ENCODE results near the gene ADAMTSL5. TPM values are rescaled to one million over a fixed set of nuclear protein-coding genes. Genes with fewer than 3 reads are reported as not detected.
A peak's percentile ranks its signal among the peaks of the same experiment; 100 is the strongest.

Gene ADAMTSL5, protein sequence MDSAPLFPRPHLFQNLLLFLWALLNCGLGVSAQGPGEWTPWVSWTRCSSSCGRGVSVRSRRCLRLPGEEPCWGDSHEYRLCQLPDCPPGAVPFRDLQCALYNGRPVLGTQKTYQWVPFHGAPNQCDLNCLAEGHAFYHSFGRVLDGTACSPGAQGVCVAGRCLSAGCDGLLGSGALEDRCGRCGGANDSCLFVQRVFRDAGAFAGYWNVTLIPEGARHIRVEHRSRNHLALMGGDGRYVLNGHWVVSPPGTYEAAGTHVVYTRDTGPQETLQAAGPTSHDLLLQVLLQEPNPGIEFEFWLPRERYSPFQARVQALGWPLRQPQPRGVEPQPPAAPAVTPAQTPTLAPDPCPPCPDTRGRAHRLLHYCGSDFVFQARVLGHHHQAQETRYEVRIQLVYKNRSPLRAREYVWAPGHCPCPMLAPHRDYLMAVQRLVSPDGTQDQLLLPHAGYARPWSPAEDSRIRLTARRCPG
- under 1 TPM in 1 of 3 donors, not detected in 2; 0.43 TPM for polyA plus RNA-seq

DNA sequence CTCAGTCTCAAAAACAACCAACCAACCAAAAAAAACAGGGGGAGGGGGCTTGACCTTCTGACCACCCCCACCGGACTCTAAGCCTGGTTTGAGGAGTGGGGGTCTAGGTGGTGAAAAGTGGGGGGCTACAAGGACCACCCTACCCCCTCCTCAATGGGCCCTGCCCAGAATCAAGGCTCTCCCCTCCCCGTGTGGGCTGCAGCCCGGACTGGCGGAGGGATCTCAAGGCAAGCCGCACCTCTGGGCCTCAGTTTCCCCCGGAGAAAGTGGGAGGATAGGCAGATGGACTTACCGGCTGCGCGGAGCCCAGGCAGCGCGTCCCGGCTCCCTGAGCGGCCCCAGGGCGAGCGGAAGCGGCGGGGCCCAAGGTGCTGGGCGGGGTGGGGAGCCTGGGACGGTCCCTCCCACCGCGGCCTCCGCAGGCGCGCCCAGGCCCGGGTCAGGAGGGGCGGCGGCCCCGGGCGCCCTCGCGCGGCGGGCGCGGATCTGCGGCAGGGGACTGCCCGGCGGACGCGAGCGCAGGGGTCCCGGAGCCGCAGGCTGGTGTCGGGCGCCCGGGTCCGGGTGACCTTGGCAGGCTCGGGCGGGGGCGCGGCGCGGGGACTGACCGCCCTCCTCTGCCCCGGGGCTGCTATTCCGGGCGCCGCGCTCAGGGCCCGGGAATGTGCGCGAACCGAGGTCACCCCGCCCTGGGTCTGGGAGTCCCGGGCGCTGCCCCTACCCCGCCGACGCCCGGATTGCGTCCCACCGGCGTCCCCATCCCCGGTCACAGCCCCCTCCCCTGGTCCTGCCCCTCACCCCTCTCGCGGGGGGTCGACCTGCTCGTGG, at the start of gene ADAMTSL5:
ADAMTSL5 (minus strand) TSS at position 349 of the 828 bp plus-strand sequence. CDS start 2,076 bp downstream, outside the sequence.
- peak within 1 kb of the TSS; percentile 40 to 71 (median 57) for H3K4me3 Mint-ChIP-seq
- no peaks in the 10 kb centered on the region for H3K36me3 Mint-ChIP-seq
- no peak within 1 kb of the TSS for H3K27ac Mint-ChIP-seq
- peaks cover 7 to 9% of the 10 kb centered on the region in 2 donors for H3K4me1 Mint-ChIP-seq
- peaks cover 0 to 3% (median 0%) of the 10 kb centered on the region in 6 donors for H3K9me3 Mint-ChIP-seq
- DNase-seq: peak; percentile 30 to 42 (median 31)
- H3K27me3 Mint-ChIP-seq (ENCODE audit: low read depth in 3 of 3): peaks cover 0 to 10% (median under 1%) of the 10 kb centered on the region in 3 donors

DNA sequence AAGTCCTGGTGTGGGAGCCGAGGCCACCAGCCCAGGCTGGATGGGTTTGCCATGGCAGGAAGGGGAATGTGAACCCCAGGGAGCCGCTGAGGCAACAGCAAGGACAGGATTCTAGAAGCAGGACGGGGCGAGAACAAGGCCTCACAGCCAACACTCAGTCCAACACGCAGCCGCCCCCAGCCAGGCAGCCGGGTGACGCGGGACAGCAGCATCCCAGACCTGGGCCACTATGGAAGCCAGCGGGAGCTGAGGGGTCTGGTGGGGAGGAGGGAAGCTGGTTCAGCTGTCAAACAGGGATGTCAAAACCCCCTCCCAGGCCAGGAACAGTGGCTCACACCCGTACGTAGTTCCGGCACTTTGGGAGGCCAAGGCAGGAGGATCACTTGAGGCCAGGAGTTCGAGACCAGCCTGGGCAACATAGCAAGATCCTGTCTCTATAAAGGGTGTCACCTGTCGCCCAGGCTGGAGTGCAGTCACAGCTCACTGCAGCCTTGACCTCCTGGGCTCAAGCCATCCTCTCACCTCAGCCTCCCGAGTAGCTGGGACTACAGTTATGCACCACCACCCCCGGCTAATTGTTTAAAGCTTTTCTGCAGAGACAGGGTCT, 48.5 kb upstream of the ADAMTSL5 start:
- Mint-ChIP-seq H3K4me1 (peaks cover 0 to 11% of the 10 kb centered on the region in 2 donors), H3K36me3 (no peaks in the 10 kb centered on the region), H3K27ac (no peak overlapping the region), H3K9me3 (no peaks in the 10 kb centered on the region), H3K4me3 (no peak overlapping the region), H3K27me3 (ENCODE audit: low read depth in 3 of 3) (peaks cover 0 to 1% (median 0%) of the 10 kb centered on the region in 3 donors)
- no peak for DNase-seq

DNA sequence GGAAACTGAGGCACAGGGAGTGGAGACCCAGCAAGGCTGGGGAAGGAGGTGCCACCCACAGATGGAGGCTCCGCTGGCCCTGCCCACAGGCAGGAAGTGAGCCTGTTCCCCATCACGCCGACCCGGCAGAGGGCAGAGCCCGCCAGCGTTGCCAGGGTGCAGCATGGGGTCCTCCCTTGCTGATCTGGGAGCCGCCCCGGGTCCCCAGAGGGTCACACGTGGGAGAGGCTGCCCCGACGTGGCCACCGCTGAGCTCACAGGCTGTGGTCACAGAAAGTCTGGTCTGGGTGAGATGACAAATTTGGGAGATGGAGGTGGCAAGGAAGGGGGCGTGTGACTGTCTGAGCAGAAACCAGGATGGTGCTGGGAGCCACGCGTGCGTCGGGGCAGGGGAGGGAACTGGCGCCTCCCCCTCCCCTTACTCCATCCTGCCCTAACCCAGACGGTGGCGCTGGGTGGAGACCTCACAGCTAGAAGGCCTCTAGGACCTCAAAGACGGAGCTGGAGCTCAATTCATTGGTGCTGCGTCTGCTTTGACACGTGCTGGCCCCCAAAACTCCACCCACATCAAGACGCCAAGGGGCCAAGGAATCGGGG, 47.6 kb upstream of the ADAMTSL5 start:
- H3K27me3 Mint-ChIP-seq (ENCODE audit: low read depth in 3 of 3): peaks cover 0 to 1% (median 0%) of the 10 kb centered on the region in 3 donors
- peak overlapping the region in 3 of 5 donors; percentile 20 to 44 (median 40) for H3K4me3 Mint-ChIP-seq
- peak overlapping the region in 2 of 6 donors; percentile 11 to 61 for H3K27ac Mint-ChIP-seq
- DNase-seq: peak in 1 of 3 donors; percentile 8
- H3K9me3 Mint-ChIP-seq: no peaks in the 10 kb centered on the region
- peaks cover 0 to 11% of the 10 kb centered on the region in 2 donors for H3K4me1 Mint-ChIP-seq
- H3K36me3 Mint-ChIP-seq: no peaks in the 10 kb centered on the region

DNA sequence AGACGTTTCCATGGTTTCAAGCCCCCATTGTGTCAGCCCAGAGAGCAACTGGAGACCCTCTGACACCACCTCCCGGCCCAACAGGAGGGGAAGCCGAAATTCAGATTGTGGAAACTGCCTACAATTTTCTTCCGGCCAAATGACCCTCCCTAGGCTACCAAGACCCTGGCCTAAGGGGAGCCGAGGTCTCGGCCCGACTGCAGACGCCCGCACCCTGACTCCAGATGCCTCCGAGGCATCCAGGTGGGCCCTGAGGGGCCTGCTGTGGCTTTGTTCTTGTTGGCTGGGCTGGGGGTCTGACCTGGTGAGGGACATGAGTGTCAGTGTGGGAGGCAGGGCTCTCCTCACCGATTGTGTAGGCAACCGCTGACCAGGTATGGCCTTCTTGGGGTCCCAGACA, 45.7 kb upstream of the ADAMTSL5 start:
- no peak for DNase-seq
- peaks cover 0 to 1% (median 0%) of the 10 kb centered on the region in 3 donors for H3K27me3 Mint-ChIP-seq (ENCODE audit: low read depth in 3 of 3)
- H3K36me3 Mint-ChIP-seq: no peaks in the 10 kb centered on the region
- H3K9me3 Mint-ChIP-seq: no peaks in the 10 kb centered on the region
- no peak overlapping the region for H3K27ac Mint-ChIP-seq
- H3K4me3 Mint-ChIP-seq: no peak overlapping the region
- peaks cover 0 to 11% of the 10 kb centered on the region in 2 donors for H3K4me1 Mint-ChIP-seq

DNA sequence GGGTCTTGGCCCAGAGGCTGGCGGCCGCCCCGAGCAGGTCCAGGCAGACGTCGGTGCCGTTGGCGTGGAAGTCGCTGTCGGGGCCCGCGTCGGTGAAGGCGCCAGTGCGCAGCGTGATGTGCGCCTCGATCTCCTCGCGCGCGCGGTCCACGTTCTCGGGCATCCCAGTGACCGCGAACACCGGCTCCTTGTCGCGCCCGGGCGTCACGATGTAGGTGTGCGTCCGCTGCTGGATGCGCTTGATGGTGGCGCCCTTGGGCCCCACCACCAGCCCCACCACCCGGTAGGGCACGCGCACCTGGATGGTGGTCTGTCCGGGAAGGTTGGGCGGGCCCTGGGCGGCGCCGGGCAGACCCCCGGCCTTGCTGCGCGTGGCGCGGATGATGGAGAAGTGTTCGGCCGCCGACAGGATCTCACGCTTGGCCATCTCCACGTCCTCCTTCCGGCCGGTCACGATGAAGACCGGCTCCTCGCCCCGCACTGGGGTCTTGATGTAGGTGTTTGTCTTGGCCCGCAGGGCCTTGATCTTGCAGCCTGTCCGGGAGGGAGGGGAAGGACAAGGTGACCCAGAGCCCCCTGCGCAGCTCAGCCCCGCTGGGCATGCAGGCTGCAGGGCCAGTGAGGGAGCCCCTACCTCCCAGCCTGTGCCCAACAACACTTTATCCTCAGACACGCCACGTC, 43.7 kb upstream of the ADAMTSL5 start:
- Mint-ChIP-seq H3K27ac (no peak overlapping the region), H3K36me3 (no peaks in the 10 kb centered on the region), H3K27me3 (ENCODE audit: low read depth in 3 of 3) (peaks cover 0 to 1% (median 1%) of the 10 kb centered on the region in 3 donors), H3K4me1 (peaks cover 0 to 11% of the 10 kb centered on the region in 2 donors), H3K9me3 (no peaks in the 10 kb centered on the region), H3K4me3 (no peak overlapping the region)
- no peak for DNase-seq

DNA sequence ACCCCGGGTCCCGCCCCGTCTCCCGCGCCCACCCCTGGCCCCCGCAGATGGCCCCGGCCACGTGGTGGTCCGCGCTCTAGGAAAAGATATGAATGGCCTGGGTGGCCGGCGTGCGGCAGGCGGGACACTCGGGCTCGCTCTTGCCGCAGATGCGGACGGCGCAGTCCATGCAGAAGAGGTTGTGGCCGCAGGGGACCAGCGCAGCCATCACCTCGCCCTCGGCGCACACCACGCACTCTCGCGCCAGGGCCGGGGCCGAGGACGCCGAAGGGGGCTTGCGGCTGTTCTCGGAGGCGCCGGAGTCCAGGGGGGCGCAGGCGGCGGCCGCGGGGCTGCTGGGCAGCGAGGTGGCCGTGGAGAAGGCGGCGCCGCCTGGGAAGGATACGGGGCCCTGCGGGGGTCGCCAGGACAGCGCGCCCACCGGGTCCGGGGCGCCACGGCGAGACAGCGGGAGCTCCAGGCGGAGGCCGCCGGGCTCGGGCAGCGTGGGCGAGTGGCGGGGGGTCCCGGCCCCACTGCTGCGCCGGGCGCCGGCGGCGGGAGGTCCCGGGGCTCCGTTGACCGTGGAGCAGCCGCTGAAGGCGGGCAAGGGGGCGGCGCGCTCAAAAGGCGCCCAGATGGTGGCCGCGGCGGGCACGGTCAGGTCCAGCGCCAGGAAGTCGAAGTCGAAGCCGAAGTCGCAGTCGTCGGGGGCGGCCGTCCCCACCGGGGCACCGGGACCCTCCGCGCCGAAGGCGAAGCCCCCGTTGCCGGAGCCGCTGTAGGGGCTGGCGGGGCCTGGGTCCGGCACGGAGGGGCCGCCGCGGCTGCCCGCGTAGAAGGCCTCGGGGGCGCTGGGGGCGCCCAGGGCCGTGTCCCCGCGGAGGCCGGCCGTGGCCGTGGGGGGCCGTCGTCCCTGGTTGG, 42.9 kb upstream of the ADAMTSL5 start:
- Mint-ChIP-seq H3K9me3 (no peaks in the 10 kb centered on the region), H3K27ac (no peak overlapping the region)
- DNase-seq: no peak

DNA sequence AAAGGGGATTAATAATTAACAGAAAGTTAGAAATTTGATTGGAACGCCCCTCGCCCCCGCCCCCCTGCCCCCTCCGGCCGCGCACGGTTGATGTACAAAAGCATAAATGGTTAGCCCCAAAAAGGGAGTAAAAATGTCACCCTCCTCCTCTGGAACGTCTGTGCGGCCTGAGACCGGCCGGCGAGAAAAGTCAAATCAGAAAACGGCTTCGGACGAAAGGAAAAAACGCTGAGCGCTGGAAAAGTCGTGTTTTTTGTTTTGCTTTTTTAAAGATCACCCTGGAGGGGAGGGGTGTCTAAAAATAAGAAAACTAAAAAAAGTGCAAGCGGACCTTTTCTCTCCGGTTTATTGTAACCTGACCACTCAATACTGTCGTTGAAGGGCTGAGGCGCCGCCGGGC, 42.1 kb upstream of the ADAMTSL5 start:
- no peaks in the 10 kb centered on the region for H3K36me3 Mint-ChIP-seq
- H3K4me3 Mint-ChIP-seq: no peak overlapping the region
- no peak for DNase-seq
- H3K4me1 Mint-ChIP-seq: peaks cover 0 to 2% of the 10 kb centered on the region in 2 donors
- peaks cover 0 to 1% (median 1%) of the 10 kb centered on the region in 3 donors for H3K27me3 Mint-ChIP-seq (ENCODE audit: low read depth in 3 of 3)
- no peak overlapping the region for H3K27ac Mint-ChIP-seq
- no peaks in the 10 kb centered on the region for H3K9me3 Mint-ChIP-seq

More for the DNA sequence above, 42.9 kb upstream of the ADAMTSL5 start:
- H3K27me3 Mint-ChIP-seq (ENCODE audit: low read depth in 3 of 3): peaks cover 0 to 1% (median 1%) of the 10 kb centered on the region in 3 donors
- peaks cover 0 to 7% of the 10 kb centered on the region in 2 donors for H3K4me1 Mint-ChIP-seq
- H3K4me3 Mint-ChIP-seq: no peak overlapping the region
- no peaks in the 10 kb centered on the region for H3K36me3 Mint-ChIP-seq

DNA sequence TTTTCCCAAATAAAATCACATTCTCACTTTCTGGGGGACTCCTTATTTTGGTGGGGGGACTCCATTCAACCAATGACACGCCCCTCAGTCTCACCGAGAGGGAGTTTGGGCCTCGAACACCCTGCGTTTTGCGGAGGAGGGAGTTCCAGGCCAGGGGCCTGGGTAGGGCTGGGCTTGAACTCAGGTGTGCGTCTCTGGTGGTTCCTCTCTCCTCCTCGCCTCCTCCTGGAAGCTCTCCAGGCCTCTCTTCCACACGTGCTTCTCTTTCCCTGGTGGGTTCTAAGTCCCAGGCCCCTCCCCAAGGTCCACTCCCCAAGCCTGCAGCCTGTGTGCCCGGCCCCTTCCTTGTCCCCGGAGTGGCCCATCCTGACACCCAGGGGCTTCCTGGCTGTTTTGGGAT, 40.6 kb upstream of the ADAMTSL5 start:
- Mint-ChIP-seq H3K9me3 (no peaks in the 10 kb centered on the region), H3K4me1 (no peaks in the 10 kb centered on the region), H3K27ac (no peak overlapping the region), H3K4me3 (no peak overlapping the region), H3K36me3 (no peaks in the 10 kb centered on the region), H3K27me3 (ENCODE audit: low read depth in 3 of 3) (peaks cover 1 to 2% (median 1%) of the 10 kb centered on the region in 3 donors)
- no peak for DNase-seq

DNA sequence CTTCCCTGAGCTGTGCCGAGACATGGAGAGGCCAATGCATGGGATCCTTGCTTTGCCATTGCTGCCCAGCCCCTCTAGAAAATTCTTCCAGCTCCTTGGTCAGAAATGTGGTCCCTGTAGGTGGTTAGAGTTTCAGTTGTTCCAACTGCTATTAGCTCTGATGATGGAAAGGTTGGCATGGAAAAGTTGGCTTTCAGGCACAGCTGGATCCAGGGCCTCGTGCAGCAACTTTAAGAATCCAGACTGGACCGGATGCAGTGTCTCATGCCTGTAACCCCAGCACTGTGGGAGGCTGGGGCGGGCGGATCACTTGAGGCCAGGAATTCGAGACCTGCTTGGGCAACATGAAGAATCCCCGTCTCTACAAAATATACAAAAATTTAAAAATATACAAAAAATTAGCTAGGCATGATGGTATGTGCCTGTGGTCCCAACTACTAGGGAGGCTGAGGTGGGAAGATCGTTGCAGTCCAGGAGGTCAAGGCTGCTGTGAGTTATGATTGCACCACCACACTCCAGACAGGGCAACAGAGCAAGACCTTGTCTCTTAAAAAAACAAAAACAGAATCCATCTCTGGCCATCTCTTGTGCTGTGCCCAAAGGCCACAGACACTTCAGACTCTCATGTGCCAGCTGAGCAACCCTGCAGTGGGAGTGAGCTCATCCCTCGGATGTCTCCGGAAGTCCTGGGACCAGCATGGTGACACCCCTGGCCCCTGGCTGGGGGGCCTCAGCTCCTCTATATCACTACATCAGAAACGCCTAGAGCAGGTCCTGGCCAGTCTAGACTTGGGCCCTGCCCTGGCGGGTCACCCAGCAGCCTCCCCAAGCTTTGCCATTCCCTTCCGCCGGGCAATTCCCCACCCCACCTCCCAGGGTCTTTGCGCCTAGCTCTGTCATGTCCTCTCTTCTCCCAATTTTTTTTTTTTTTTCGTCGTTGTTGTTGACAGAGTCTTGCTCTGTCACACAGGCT, 38.5 kb upstream of the ADAMTSL5 start:
- no peak for DNase-seq
- H3K4me1 Mint-ChIP-seq: no peaks in the 10 kb centered on the region
- no peak overlapping the region for H3K4me3 Mint-ChIP-seq
- no peaks in the 10 kb centered on the region for H3K36me3 Mint-ChIP-seq
- no peaks in the 10 kb centered on the region for H3K9me3 Mint-ChIP-seq
- H3K27me3 Mint-ChIP-seq (ENCODE audit: low read depth in 3 of 3): peaks cover 0 to 2% (median 2%) of the 10 kb centered on the region in 3 donors
- H3K27ac Mint-ChIP-seq: peak overlapping the region in 1 of 6 donors; percentile 61

DNA sequence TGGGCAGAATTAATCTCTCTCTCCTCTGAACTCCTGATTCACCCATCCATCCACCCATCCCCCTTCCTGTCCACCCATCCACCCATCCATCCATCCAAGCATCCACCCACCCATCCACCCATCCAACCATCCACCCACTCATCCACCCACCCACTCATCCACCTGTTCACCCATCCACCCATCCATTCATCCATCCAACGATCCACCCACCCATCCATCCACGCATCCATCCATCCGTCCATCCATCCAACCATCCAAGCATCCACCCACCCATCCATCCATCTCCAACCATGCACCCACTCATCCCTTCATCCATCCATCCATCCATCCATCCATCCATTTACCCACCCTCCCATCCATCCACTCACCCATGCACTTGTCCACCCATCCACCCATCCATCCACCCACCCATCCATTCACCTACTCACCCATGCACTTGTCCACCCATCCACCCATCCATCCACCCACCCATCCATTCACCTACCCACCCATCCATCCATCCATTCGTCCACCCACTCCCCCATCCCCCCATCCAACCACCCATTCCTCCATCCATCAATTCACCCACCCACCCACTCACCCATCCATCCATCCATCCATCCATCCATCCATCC, 36.6 kb upstream of the ADAMTSL5 start:
- Mint-ChIP-seq H3K27me3 (ENCODE audit: low read depth in 3 of 3) (peaks cover 2 to 11% (median 4%) of the 10 kb centered on the region in 3 donors), H3K9me3 (no peaks in the 10 kb centered on the region), H3K27ac (no peak overlapping the region), H3K4me1 (peaks cover 0 to 2% of the 10 kb centered on the region in 2 donors), H3K36me3 (no peaks in the 10 kb centered on the region), H3K4me3 (no peak overlapping the region)
- no peak for DNase-seq

DNA sequence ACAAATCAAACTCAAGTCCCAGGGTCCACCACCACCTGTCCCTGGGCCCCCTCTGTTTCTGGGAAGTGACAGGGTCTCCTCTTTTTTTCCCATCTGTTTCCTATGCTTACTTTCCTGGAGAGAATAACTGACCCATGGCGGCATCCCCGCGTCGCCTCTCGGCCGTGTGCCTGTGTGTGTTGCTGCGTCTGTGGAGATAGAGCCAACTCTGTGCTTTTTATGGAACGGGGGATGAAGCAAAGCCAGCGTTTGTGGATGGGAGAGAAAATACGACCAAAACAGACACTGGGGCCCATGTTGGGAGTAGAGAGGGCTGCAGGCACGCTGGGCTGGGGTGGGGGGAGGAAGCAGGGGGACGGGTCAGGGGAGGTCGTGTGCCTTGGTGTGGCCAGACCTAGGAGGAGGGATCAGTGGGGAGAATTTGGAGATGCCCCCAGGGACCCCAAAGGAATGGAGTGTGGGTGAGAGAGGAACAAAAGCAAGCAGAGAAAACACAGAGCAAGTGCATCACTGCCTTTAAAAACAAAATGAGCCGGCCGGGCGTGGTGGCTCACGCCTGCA, 27.6 kb upstream of the ADAMTSL5 start:
- H3K27ac Mint-ChIP-seq: no peak overlapping the region
- H3K27me3 Mint-ChIP-seq (ENCODE audit: low read depth in 3 of 3): peaks cover 2 to 4% (median 3%) of the 10 kb centered on the region in 3 donors

More for the DNA sequence above, 27.6 kb upstream of the ADAMTSL5 start:
- no peaks in the 10 kb centered on the region for H3K36me3 Mint-ChIP-seq
- H3K9me3 Mint-ChIP-seq: no peaks in the 10 kb centered on the region
- H3K4me3 Mint-ChIP-seq: no peak overlapping the region
- no peaks in the 10 kb centered on the region for H3K4me1 Mint-ChIP-seq
- DNase-seq: no peak

Measured in immature natural killer cell (primary cell).